ENCODE results near the gene KRTAP4-11.
"Not testable (repeated sequence)": the region's sequence is repeated elsewhere in the genome, so short reads cannot be mapped to it uniquely, and the experiment has no call there.

Gene KRTAP4-11

DNA sequence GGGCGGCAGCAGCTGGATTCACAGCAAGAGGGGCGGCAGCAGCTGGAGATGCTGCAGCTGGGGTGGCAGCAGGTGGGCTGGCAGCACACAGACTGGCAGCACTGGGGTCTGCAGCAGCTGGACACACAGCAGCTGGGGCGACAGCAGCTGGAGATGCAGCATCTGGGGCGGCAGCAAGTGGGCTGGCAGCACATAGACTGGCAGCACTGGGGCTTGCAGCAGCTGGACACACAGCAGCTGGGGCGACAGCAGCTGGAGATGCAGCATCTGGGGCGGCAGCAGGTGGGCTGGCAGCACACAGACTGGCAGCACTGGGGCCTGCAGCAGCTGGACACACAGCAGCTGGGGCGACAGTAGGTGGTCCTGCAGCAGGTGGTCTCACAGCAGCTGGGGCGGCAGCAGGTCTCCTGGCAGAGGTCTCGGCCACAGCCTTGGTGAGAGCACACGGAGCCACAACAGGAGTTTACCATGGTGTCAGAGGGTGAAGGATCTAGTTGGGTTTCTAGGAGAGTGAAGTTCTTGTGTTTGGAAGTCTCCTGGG lies at the start of gene KRTAP4-11:
Gene KRTAP4-11 (minus strand): TSS at position 528 of the 541 bp plus-strand sequence. CDS start 58 bp downstream, at position 470.
- DNase-seq (ENCODE audit: low spot score) = not testable (repeated sequence)

DNA sequence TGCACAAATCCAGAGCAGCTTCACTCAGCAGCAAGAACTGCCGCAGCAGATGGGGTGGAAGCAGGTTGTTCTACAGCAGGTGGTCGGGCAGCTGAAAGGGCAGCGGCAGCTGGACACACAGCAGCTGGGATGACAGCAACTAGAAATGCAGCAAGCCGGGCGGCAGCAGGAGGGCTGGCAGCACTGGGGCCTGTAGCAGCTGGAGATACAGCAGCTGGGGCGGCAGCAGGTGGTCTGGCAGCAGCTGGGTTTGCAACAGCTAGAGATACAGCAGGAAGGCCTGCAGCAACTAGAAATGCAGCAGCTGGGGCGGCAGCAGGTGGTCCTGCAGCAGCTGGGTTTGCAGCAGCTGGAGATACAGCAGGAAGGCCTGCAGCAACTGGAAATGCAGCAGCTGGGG lies 49.4 kb upstream of the KRTAP4-11 start:
- no peak for DNase-seq (ENCODE audit: low spot score)

DNA sequence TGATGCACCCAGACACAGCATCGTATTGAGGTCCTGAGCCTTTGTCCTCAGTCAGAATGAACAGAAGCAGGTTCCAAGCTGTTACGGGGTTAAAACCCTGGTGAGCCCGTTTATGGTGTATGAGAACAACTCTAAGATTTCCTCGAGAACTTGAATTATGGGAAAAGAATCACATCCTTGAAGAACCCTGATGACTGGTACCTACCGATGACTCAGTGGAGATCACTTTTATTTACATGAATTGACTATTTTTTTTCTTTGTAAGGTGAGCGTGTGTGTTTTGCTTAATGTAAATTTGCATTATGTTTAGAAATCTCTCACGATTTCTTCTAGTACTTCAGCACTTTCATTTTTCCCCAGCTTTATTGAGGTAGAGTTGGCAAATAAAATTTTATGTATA lies 45.7 kb upstream of the KRTAP4-11 start:
- no peak for DNase-seq (ENCODE audit: low spot score)

DNA sequence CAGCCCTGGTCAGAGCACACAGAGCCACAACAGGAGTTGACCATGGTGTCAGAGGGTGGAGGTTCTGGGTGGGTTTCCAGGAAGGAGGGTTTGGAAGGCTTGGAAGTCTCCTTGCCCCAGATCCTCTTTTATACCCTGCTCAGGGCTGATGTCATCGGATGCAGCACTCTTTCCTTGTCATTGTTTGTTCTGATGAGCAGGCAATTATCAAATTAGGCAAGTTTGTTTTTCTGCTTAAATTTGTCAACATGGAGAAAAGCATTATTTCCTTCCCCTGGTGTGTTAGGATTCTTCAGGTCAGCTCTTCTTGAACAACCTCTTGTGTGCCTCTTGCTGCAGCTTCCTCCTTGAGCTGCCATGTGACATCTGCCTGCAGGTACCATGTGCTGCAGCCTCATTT lies 42.5 kb upstream of the KRTAP4-11 start, which contains the start of gene KRTAP4-4:
Gene KRTAP4-4 (minus strand): TSS at position 101 of the 400 bp plus-strand sequence. CDS start 57 bp downstream, at position 44.
- no peak for DNase-seq (ENCODE audit: low spot score)

DNA sequence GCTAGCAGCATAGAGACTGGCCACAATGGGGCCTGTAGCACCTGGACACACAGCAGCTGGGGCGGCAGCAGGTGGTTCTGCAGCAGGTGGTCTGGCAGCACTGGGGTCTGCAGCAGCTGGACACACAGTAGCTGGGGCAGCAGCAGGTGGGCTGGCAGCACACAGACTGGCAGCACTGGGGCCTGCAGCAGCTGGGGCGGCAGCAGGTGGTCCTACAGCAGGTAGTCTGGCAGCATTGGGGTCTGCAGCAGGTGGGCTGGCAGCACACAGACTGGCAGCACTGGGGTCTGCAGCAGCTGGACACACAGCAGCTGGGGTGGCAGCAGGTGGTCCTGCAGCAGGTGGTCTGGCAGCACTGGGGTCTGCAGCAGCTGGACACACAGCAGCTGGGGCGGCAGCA lies 42.0 kb upstream of the KRTAP4-11 start:
- DNase-seq (ENCODE audit: low spot score) = not testable (repeated sequence)

DNA sequence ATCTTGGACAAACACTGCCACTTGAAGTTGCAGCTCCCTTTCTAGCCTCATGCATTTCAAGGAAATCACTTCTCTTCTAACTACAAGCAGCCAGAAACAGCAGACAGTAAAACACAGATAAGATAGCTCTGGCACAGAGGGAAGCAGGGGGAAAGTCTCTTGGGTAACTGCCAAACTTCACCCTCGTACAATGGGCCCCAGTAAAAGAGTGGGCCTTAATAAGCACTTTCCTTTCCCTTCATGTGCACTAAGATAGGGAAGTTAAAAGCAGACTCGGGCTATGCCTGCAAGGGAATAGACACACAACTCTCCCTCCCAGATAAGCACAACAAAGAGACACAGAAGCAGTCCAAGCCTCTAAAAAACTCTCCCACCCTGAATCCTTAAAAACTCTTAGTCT lies 35.7 kb upstream of the KRTAP4-11 start:
- no peak for DNase-seq (ENCODE audit: low spot score)

DNA sequence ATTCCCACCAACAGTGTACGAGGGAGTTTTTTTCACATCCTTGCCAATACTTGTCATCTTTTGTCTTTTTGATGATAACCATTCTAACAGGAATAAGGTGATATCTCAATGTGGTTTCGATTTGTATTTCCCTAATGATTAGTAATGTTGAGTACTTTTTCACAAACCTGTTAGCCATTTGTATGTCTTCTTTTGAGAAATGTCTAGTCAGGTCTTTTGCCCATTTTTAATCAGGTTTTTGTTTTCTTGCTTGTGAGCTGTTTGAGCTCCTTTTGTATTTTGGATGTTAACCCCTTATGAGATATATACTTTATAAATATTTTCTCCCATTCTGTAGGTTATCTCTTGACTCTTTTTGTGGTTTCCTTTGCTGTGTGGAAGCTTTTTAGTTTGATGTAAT lies 33.4 kb upstream of the KRTAP4-11 start:
- DNase-seq (ENCODE audit: low spot score) = no peak

DNA sequence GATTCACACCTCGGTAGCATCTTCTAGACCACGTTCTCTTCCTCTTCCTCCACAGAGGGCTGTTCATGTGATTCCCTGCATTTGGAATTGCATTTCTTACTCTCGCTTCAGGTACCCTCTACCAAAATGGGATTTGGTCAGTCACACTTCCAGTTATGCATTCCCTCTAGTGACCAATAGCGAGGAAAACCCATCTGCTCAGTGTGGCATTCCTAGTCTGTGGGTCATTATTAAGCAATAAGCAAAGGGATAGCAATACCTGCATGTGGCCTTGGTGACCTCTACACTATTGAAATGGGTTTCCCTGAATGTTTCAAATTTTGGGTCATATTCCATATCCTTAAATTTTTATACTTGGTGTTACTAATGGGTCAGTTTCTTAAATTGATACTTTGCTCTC lies 31.9 kb upstream of the KRTAP4-11 start:
- no peak for DNase-seq (ENCODE audit: low spot score)

DNA sequence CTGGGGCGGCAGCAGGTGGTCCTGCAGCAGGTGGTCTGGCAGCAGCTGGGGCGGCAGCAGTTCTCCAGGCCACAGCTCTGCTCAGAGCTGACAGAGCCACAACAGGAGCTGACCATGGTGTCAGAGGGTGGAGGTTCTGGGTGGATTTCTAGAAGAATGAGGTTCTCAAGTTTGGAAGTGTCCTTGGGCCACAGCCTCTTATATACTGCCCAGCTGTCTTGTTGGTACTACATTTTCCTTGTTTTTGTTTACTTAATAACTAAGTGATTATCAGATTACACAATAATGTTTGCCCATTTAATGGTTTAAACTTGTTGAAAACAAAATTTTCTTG lies 31.4 kb upstream of the KRTAP4-11 start, which contains the start of gene KRTAP4-5:
Gene KRTAP4-5 (minus strand): TSS at position 174 of the 334 bp plus-strand sequence. CDS start 58 bp downstream, at position 116.
- DNase-seq (ENCODE audit: low spot score) = no peak

DNA sequence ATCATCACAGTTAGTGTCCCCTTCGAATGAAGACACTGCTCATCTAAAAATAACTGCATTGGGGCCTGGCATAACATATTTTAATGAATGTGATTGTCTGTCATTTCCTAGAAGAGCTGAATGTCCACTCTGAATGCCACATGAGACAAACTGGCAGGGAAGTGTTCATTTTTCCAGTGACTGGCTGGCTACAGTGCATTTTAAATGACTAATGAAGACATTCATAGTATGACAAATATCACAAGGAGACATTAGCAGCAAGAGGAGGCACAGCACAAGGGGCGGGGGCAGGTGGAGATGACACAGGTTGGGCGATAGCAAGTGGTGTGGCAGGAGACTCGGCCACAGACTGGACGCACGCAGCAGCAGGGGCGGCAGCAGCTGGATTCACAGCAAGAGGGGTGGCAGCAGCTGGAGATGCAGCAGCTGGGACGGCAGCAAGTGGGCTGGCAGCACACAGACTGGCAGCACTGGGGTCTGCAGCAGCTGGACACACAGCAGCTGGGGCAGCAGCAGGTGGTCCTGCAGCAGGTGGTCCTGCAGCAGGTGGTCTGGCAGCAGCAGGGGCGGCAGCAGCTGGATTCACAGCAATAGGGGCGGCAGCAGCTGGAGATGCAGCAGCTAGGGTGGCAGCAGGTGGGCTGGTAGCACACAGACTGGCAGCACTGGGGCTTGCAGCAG lies 30.9 kb upstream of the KRTAP4-11 start:
- DNase-seq (ENCODE audit: low spot score) = not testable (repeated sequence)

DNA sequence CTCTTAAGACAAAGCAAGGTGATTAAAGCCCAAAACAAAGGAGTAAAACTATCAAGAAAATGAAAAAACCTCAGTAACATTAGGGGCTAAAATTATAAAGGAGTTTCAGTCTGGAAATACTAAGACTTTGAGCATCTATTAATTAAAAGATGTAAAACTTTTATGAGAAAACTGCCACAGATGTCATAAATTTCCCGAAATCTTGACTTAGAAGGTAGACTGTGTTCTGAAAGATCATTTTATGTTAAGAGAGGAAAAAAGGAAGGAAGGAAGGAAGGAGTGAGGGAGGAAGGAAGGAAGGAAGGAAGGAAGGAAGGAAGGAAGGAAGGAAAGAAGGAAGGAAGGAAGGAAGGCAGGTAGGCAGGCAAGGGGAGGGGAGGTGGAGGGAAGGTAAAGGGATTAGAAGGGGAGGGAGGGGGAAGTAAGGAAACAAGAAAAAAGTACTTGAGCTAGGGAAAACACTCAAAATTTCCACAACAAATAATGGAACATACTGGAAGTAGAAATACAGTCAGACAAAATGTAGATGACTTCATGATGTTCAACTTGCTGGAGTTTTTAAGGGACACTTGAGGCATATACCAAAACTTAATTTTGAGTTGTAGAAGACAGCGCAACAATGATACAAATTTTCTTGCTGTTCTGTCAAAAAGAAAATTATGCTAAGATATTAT lies 29.5 kb upstream of the KRTAP4-11 start:
- DNase-seq (ENCODE audit: low spot score) = no peak

DNA sequence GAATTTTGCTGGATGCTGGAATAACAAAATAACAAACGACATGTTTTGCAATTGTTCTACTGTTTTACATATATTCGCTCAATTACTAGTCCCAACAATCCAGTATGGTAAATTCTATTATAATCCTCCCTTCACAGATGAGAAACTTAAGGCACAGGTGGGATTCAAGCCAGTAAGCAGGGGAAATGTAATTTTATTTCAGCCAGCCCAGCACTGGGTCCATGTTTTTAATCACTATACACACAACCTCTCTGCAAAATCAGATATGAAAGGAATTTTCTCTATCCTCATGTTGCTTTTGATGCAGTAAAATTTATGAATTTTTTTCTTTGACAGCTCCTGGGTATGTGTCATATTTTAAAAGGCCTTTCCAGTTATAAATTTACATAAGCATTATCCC lies 27.1 kb upstream of the KRTAP4-11 start:
- DNase-seq (ENCODE audit: low spot score) = no peak

DNA sequence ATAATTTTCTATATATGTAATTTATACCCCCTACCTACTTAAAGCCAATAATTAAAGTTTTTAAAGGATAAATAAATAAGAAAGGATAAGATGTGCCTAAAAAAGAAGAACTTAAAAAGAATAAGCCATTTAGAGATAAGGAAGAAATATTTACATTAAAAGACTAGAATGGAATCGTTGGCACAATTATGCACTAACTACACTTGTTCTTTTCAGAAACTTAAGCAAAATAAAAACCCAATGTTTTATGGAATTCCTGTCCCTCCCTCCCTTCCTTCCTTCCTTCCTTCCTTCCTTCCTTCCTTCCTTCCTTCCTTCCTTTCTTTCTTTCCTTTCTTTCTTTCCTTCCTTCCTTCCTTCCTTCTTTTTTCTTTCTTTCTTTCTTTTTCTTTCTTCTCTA lies 26.7 kb upstream of the KRTAP4-11 start:
- DNase-seq (ENCODE audit: low spot score) = no peak

DNA sequence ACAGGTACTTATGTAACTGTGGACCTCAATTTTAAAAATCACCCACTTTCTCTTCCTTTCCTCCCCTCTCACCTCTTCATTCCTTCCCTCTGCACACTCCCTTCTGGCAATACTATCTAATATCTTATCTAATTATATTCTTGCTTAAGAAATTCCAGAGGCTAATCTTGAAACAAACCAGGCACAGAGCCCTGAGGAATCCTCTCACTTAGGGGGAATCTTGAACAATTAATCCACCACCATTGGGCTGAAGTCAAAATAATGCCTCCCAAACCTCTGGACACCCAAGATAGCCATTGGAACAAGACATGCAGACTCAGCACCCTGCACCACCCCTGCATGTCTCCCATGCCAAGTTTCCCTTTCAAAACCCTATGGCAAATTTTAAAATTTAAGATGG lies 23.2 kb upstream of the KRTAP4-11 start:
- DNase-seq (ENCODE audit: low spot score) = no peak

DNA sequence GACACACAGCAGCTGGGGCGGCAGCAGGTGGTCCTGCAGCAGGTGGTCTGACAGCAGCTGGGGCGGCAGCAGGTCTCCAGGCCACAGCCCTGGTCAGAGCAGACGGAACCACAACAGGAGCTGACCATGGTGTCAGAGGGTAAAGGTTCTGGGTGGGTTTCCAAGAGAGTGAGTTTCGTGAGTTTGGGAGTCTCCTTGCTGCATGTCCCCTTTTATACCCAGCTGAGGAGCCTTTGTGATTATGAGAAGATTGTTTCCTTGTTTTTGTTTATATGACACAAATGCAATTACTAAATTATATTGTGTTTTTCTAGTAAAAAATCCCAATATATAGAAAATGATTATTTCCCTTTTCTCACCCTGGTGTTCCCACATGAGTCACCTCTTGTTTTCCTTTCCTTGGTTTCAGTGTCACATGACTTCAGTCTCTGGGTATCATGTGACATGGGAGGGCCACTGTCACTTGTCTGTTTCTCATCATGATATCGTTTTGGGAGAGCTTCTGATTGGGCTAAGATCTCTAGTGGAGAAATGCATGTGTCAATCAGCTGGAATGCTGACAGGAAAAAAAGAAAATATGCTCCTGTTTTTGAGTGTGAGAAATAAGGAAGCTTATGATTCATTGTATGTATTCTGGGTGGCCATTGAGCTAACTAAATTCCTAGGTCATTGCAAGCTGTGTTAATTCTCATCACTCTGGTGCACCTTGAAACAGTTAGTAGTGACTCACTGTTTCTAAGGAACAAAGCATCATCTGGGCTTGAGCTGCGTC lies 22.4 kb upstream of the KRTAP4-11 start, which contains the start of gene KRTAP4-6:
Gene KRTAP4-6 (minus strand): TSS at position 185 of the 772 bp plus-strand sequence. CDS start 57 bp downstream, at position 128.
- no peak for DNase-seq (ENCODE audit: low spot score)

DNA sequence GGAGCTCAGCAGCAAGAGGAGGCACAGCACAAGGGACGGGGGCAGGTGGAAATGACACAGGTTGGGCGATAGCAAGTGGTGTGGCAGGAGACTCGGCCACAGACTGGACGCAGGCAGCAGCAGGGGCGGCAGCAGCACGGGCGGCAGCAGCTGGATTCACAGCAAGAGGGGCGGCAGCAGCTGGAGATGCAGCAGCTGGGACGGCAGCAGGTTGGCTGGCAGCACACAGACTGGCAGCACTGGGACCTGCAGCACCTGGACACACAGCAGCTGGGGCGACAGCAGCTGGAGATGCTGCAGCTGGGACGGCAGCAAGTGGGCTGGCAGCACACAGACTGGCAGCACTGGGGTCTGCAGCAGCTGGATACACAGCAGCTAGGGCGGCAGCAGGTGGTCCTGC lies 21.7 kb upstream of the KRTAP4-11 start:
- DNase-seq (ENCODE audit: low spot score) = not testable (repeated sequence)

DNA sequence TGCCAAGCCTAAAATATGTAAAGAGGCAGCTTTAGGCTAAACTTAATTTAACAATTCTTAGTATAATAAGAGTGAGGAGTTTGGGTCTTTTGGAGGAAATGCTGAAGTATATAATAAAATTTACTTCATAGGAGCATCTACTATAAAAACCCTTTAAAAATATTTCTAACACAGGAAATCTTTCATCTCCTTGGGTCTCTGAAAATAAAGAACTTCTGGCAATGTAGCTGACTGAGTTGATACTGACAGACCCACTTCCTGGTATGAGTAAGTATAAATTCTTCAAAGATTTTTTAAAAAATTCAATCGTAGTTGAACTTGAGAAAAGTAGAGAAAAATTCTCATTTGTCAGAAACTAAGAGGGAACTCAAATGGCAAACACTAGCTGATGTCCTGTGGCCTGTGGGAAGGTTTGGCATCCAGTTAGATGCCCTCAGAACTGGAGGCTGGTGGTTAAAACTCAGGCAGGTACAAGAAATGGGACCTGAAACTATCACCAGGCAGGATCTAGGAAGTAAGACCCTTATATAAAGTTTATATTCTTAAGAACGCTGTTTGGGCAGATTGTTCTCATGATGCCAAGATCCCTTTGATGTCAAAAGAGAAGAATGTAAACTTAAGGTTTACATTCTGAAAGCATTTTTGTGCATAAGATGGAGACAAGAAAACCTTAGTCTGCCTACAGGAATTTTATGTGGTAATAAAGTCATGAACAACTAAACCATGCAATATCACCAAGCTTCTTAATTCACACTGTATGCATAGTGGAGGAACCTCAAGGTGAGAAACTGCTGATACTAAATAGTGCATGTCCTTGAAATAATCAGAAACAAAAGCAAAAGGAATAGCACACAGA lies 15.9 kb upstream of the KRTAP4-11 start:
- DNase-seq (ENCODE audit: low spot score) = no peak

DNA sequence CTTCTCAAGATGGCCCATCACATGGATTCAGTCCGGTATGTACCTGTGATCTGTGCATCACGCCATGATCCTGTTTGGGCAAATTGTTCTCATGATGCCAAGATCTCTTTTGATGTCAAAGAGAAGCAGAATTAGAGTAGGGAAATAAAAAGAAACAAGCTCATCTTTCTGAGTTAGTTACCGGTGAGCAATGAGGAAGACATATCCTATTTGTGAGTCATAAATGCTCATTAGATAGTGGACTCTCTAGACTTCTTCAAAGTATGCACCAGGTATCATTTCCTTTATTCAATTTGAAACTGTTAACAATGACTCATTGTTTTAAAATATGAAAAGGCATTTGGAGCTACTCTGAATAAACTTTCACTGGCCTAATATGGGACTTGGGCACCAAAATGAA lies 13.8 kb upstream of the KRTAP4-11 start:
- no peak for DNase-seq (ENCODE audit: low spot score)

DNA sequence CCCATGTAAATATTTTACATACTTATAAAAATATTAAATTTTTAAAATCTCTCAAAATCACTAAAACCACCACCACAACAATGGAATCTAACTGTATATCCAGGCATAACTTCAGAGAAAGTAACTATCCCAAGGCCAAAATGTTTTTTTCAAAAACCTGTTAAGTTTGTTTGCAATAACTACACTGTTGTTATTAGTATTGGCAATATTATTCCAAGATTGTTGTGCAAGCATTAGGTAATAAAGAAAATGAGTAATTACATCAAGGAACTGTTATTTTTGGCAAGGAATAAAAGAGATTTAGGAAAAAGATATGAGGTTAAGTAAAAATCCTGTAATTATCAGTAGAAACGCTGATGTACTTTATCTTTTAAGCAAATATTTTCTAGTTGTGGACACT lies 9.2 kb upstream of the KRTAP4-11 start:
- no peak for DNase-seq (ENCODE audit: low spot score)

DNA sequence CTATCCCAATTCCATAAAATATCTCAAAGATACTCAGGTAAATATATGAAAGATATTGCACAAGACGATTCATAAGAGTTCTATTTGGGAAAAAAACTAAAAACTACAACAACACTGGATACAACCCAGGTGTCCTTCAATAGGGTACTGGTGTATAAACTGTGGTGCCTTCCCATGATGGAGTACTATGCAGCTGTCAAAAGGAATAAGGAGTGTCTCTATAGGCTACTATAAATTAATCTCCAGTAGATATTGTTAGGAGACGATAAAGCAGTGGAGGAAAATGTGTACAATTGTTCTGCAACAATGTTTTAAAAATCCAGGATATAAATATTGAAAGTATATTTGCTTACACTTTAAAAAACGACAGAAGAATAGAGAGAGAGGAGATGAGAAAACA lies 8.2 kb upstream of the KRTAP4-11 start:
- no peak for DNase-seq (ENCODE audit: low spot score)

DNA sequence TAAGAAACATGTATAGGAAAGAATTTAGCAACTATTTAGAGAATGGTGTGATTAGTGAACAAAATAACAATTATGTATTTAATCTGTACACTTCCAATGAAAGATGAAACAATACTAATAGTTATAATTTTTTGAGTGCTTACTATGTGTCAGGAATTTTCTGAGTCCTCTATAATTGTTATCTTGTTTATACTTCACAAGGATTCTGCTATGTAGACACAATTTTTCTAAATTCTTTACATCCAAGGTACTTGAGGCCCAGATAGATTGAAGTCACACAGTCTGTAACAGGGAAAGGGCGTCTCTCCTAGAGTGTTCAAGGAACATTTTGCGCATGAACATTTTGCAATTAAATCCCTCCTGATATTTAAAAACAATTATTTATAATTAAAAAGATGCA lies 6.9 kb upstream of the KRTAP4-11 start:
- no peak for DNase-seq (ENCODE audit: low spot score)

DNA sequence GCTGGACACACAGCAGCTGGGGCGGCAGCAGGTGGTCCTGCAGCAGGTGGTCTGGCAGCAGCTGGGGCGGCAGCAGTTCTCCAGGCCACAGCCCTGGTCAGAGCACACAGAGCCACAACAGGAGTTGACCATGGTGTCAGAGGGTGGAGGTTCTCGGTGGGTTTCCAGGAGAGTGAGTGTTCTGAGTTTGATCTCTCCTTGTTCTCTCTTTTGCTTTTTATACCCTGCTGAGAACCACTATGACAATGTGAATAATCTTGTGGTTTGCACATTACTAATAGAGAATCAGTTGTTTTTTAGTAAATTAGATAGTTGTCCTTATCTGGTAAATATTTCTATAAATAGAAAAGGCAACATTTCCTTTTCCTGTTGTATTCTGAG lies 5.8 kb upstream of the KRTAP4-11 start, which contains the start of gene KRTAP4-12:
Gene KRTAP4-12 (minus strand): TSS at position 192 of the 381 bp plus-strand sequence. CDS start 60 bp downstream, at position 132.
- not testable (repeated sequence) for DNase-seq (ENCODE audit: low spot score)
